GM12801 (cell line): ENCODE results near the gene SERPINA12.

Experiments
- CTCF ChIP-seq: IDR thresholded peaks from one replicate; pipeline ENCODE4 v1.5.1; 2011; ENCODE audit warnings: control low read depth; ENCODE audit not compliant: insufficient read length; ENCODE audit errors: extremely low read depth

SERPINA12 gene, protein sequence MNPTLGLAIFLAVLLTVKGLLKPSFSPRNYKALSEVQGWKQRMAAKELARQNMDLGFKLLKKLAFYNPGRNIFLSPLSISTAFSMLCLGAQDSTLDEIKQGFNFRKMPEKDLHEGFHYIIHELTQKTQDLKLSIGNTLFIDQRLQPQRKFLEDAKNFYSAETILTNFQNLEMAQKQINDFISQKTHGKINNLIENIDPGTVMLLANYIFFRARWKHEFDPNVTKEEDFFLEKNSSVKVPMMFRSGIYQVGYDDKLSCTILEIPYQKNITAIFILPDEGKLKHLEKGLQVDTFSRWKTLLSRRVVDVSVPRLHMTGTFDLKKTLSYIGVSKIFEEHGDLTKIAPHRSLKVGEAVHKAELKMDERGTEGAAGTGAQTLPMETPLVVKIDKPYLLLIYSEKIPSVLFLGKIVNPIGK

GRCh38 chr14:94509356-94509755 is at the start of gene SERPINA12:
Gene SERPINA12 (minus strand): TSS chr14:94509469. CDS start chr14:94498397, 11,072 bp downstream.
- no peak for TF ChIP-seq CTCF

DNA sequence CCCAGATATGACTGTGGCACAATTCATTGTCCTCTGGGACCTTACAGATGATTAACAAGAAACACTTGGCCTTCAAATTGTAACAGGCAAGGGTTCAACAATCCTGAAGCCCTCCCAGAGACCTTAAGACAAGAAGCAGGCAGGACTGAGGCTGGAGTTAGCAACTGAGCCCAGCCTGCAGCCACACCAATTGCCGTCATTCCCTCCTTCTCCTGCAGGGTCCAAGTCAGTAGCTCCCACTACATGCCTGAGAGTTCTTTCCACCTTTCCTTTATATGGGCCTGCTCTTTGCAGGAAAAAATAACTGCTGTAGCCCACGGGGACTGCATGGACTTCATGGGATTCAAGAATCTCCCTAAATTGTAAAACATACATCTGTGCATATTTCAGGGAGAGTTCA is 49.6 kb upstream of the SERPINA12 start:
- no peak for TF ChIP-seq CTCF

- no peak for TF ChIP-seq CTCF
These were observed 48.1 kb upstream of the SERPINA12 start for GRCh38 chr14:94557327-94557726.

GRCh38 chr14:94555991-94556390 is 46.7 kb upstream of the SERPINA12 start:
- TF ChIP-seq CTCF: no peak

DNA sequence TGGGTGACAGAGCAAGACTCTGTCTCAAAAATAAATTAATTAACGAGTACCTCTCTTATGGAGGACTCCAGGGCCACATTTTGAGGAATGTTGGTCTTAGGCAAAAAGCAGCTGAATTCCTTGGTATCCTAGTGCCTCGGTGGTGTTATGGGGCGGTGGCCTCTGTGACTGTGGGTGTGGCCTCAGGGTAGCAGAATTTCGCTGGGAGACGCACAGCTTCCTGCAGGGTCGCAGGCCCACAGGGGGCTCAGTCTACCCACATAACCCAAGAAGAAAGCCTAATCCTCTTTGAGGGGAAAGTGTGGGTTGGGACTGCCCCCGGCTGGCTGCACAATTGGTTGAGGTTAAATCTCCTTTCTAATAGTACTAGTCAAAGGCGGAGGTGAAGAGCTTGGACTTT is 40.8 kb upstream of the SERPINA12 start:
- TF ChIP-seq CTCF: no peak

GRCh38 chr14:94548999-94549985 is 40.0 kb upstream of the SERPINA12 start:
- peak; percentile 36 for TF ChIP-seq CTCF
